ENCODE data around the gene FBXW5. TPM values are rescaled to one million over a fixed set of nuclear protein-coding genes. Genes with fewer than 3 reads are reported as not detected.

FBXW5 gene
- total and polyA plus RNA-seq, 10 of the 15 experiments (the other 5 are each of a cell fraction or from before 2014, with no cell fraction given), result 0.21 to 97.3 (median 44.5) TPM

GRCh38 chr9:136949817-136950655 lies 5.5 kb upstream of the FBXW5 start (continued):
- TF ChIP-seq GATAD2B (conservative IDR thresholded peaks at IDR 0.05; ENCODE audit: low read depth), result no peak; the same call in 1 of the 2 replicates
- TF ChIP-seq CBX5 (IDR thresholded peaks at IDR 0.05; ENCODE audit: low read depth), result no peak
- TF ChIP-seq, protein P1, sequence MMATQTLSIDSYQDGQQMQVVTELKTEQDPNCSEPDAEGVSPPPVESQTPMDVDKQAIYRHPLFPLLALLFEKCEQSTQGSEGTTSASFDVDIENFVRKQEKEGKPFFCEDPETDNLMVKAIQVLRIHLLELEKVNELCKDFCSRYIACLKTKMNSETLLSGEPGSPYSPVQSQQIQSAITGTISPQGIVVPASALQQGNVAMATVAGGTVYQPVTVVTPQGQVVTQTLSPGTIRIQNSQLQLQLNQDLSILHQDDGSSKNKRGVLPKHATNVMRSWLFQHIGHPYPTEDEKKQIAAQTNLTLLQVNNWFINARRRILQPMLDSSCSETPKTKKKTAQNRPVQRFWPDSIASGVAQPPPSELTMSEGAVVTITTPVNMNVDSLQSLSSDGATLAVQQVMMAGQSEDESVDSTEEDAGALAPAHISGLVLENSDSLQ (IDR thresholded peaks at IDR 0.05), result no peak
- TF ChIP-seq MYC (IDR thresholded peaks at IDR 0.05; ENCODE audit: insufficient read depth, insufficient read length, insufficient replicate concordance, low read length, severe bottlenecking), result no peak
- no peak for TF ChIP-seq TBL1XR1 (IDR thresholded peaks at IDR 0.05; ENCODE audit: low read depth, low read length)
- TF ChIP-seq SP1 (IDR thresholded peaks at IDR 0.05; ENCODE audit: low read depth, low read length), result peak; percentile 91
- TF ChIP-seq MTA2 (IDR thresholded peaks at IDR 0.05; ENCODE audit: low read depth), result no peak
- no peak for TF ChIP-seq ZNF207 (IDR thresholded peaks at IDR 0.05; ENCODE audit: borderline replicate concordance)
- TF ChIP-seq KDM1A (IDR thresholded peaks at IDR 0.05; ENCODE audit: borderline replicate concordance), result no peak
- no peak for TF ChIP-seq CEBPB (IDR thresholded peaks at IDR 0.05; ENCODE audit: borderline replicate concordance in 1 of 2, low read depth in 2 of 2, low read length in 2 of 2)
- TF ChIP-seq ZNF274 (IDR thresholded peaks at IDR 0.05; ENCODE audit: insufficient read depth, insufficient read length), result no peak
- TF ChIP-seq STAT3 (IDR thresholded peaks at IDR 0.05; ENCODE audit: low read depth, low read length), result no peak
- no peak for TF ChIP-seq CBFB (IDR thresholded peaks at IDR 0.05; ENCODE audit: low read depth)
- peak; percentile 37 for TF ChIP-seq LARP7 (IDR thresholded peaks at IDR 0.05)
- no peak for TF ChIP-seq SKIL (IDR thresholded peaks at IDR 0.05; ENCODE audit: low read depth, poor library complexity, severe bottlenecking)
- TF ChIP-seq ZNF622 (IDR thresholded peaks at IDR 0.05), result no peak
- no peak for TF ChIP-seq ZNF384 (IDR thresholded peaks at IDR 0.05; ENCODE audit: borderline replicate concordance, low read depth, low read length)
- no peak for TF ChIP-seq FOXK2 (IDR thresholded peaks at IDR 0.05)
- TF ChIP-seq RAD51 (IDR thresholded peaks at IDR 0.05), result peak; percentile 93
- TF ChIP-seq SIX5 (IDR thresholded peaks at IDR 0.05; ENCODE audit: low read depth, low read length, severe bottlenecking), result no peak
- TF ChIP-seq, protein P2, sequence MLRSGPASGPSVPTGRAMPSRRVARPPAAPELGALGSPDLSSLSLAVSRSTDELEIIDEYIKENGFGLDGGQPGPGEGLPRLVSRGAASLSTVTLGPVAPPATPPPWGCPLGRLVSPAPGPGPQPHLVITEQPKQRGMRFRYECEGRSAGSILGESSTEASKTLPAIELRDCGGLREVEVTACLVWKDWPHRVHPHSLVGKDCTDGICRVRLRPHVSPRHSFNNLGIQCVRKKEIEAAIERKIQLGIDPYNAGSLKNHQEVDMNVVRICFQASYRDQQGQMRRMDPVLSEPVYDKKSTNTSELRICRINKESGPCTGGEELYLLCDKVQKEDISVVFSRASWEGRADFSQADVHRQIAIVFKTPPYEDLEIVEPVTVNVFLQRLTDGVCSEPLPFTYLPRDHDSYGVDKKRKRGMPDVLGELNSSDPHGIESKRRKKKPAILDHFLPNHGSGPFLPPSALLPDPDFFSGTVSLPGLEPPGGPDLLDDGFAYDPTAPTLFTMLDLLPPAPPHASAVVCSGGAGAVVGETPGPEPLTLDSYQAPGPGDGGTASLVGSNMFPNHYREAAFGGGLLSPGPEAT (IDR thresholded peaks at IDR 0.05; ENCODE audit: low read depth), result no peak
- no peak for TF ChIP-seq CEBPZ (IDR thresholded peaks at IDR 0.05; ENCODE audit: low read depth, low read length)
- TF ChIP-seq POU2F2 (IDR thresholded peaks at IDR 0.05; ENCODE audit: borderline replicate concordance, low read depth, low read length), result 0 out of 3 replicates have a peak, but pooled peaks have one; percentile 9
